ENCODE data around the gene VAPA.
"Not testable (repeated sequence)": the region's sequence is repeated elsewhere in the genome, so short reads cannot be mapped to it uniquely, and the experiment has no call there.

The VAPA gene

GRCh38 chr18:9887992-9888391, 25.8 kb upstream of the VAPA start:
- no peak for DNase-seq

GRCh38 chr18:9890196-9890595, 23.6 kb upstream of the VAPA start:
- no peak for DNase-seq

DNA sequence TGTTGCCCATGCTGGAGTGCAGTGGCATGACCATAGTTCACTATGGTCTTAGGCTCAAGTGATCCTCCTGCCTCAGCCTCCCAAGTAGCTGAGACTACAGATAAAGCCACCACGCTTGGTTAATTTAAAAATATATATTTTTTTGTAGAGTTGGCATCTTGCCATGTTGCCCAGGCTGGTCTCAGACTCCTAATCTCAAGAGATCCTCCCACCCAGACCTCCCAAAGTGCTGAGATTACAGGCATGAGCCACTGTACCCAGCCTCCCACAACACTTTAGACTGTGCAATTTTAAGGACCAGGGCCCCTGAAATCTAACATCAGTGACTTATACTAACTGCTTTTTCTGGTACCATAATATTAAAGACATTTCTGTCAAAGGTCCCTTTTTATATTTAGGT, 22.9 kb upstream of the VAPA start:
- no peak for DNase-seq

DNA sequence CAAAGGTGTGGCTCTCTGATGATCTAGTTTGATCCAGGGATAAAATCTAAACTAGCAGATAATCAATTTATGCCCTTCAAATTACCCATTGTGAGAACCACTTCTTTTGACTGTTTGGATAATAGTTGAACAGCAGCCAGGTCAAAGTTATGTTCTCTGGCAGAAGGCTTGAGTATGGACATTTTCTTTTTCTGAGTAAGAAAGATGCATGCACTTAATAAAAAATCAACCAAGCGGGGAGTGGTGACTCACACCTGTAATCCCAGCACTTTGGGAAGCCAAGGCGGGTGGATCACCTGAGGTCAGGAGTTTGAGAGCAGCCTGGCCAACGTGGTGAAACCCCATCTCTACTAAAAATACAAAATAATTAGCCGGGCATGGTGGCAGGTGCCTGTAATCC, 22.3 kb upstream of the VAPA start:
- not testable (repeated sequence) for DNase-seq

- no peak for DNase-seq
Observed at GRCh38 chr18:9894454-9895068, 19.3 kb upstream of the VAPA start.

- no peak for DNase-seq
Observed at GRCh38 chr18:9897129-9897528, 16.7 kb upstream of the VAPA start.

GRCh38 chr18:9897787-9898291, 16.0 kb upstream of the VAPA start:
- not testable (repeated sequence) for DNase-seq

GRCh38 chr18:9898792-9899549, 14.8 kb upstream of the VAPA start:
- DNase-seq, result no peak

DNA sequence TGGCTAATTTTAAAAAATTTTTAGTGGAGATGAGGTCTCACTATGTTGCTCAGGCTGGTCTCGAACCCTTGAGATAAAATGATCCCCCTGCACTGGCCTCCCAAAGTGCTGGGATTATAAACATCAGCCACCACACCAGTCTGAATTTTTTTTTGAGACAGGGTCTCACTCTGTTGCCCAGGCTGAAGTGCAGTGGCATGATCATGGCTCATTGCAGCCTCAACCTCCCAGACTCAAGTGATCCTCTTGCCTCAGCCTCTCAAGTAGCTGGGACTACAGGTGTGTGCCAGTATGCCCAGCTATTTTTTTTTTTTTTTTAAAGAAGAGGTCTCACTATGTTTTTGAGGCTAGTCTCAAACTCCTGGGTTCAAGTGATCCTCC, 14.3 kb upstream of the VAPA start:
- not testable (repeated sequence) for DNase-seq

DNA sequence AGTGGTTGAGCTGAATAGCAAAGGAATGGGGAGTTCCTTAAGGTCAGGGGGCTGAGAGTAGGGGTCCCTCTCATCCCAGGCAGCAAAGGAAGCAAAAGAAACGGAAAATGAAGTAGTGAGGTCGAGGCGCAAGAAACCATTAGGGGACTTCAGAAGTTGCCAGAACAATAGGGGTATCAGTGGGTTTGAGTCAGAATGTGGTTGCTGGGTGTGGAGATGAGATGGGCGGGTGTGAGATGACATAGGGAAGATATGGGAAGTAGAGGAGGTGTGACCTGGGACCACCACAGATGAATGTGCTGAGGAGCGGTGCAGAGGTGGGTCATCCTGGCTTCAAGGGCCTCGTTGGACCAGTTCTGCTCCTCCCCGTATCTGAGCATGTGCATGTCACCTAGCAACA, 13.1 kb upstream of the VAPA start:
- no peak for DNase-seq

- DNase-seq, result peak; percentile 24
Observed at GRCh38 chr18:9901377-9901776, 12.4 kb upstream of the VAPA start.

DNA sequence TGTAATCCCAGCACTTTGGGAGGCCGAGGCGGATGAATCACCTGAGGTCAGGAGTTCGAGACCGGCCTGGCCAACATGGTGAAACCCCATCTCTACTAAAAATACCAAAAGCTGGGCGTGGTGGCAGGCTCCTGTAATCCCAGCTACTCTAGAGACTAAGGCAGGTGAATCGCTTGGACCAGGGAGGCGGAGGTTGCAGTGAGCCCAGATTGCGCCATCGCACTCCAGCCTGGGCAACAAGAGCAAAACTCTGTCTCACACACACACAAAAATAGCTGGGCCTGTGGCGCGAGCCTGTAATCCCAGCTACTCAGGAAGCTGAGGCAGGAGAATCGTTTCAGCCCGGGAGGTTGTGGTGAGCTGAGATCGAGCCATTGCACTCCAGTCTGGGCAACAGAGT, 11.6 kb upstream of the VAPA start:
- not testable (repeated sequence) for DNase-seq

DNA sequence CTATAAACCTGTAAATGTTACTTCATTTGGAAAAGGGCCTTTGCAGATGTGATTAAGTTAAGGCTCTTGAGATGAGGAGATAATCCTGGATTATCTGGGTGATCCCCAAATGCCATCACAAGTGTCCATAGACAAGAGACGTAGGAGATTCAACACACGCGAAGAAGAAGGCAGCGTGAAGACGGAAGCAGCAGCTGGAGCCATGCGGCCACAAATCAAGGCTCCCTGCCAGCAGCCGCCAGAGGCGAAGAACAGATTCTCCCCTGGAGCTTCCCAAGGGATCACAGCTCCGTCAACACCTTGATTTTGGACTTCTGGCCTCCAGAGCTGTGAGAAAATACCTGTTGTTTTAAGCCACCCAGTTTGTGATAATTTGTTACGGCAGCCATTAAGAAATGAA, 11.0 kb upstream of the VAPA start:
- DNase-seq, result no peak

DNA sequence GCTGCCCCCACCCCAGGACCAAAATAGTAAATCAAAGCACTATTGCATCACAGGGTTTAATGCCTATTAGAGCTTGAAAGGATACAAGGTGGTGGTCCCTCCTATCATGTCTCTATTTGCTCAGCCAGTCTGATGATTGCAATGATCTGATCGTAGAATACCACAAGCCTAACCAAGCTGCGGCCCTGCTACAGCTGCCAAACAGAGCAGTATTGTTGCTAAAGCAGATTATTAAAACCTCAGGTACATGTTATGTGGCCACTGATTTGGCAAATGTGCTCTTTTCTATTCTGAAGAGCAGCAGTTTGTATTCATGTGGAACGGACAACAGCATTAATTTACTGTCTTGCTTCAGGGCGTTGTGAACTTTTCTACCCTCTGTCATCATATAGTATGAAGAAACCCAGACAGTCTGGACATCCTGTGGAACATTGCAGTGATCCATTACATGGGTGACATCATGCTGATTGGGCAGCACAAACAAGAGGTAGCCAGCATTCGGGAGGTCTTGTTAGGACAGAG, 8.4 kb upstream of the VAPA start:
- DNase-seq, result no peak

DNA sequence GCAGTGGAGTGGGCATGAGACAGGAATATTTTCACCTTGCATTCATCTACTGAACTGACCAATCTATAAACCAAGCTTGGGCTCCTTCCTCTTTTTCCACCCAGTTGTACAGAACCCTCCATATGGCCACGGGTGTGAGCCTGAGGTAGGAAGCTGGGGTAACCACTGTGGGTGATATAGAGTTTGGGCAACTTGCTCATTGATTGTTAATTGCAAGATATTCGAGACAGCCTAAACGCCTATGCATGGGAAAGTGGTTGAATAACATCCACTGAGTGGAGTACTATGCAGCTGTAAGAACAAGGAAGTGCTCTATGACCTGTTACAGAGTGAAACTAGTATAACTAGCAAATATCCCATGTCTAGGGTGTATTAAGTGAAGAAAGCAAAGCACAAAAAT, 7.3 kb upstream of the VAPA start:
- DNase-seq, result no peak

DNA sequence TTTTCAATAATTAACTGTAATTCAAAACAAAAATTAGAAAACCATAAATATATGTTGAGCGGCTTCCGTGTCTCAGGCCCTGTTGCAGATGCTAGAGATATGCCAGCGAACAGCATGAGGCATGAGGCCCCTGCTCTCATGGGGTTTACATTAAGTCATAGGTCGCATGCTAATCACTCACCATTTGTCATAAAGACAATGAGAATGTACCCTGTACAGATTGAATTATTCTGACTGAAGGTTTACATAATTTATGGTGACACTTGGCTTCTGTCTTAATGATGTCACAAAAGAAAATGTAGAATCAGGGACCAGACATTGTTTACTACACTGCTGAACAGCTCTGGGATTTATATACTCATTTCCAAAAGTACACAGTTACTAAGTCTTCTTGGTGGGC, 5.9 kb upstream of the VAPA start:
- DNase-seq, result no peak

DNA sequence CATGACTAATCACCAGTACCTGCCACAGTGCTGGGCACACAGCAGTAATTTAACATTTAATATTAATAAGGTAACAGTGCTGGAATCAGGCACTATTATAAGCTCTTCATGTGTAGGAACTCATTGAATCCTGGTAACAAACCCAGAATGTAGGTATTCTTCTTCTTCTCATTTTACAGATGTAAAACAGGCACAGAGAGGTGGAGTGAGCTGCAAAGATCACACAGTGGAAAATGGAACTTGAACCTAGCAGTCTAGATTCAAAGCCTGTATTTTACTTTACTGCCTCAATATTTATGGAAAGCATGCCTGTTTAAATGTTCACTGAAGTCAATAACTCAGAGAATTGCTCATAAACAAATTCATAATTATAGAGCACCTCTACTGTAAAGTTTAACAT, 3.7 kb upstream of the VAPA start:
- no peak for DNase-seq

DNA sequence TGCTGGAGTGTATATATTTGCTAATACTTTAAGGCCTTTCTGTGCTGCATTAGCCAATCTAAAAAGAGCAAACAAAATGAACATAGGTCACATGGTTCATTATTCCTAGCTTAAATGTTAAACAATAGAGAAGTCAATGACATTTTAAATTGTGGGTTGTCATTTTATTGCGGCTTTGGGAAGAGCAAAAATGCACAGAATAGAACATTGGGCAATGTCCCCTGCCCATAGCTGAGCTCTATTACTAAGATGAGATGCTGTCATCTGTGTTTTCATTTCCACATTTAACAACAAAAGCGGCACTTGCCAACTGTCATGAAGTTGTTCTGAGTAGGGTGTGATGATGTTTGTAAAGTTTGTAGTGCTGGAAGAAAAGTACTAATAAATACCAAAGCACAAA, 3.2 kb upstream of the VAPA start:
- no peak for DNase-seq

DNA sequence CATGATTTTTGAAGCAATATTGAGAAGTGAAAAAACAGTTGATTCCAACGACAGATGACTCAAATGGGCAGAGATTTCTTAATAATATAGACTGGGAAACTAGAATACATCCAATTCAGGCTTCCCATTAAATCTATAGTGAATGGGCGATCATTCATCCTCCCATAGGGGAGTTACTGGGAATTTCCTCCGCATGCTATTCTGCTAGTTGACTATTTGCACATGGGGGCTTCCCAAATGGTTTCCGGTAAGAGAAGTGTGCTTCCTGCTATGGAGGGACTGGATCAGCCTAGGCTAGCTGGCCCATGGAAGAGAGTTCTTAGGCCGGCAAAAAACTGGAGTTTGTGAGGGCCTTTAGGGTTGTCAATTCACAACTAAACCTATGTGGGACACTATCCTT, 2.6 kb upstream of the VAPA start:
- no peak for DNase-seq

DNA sequence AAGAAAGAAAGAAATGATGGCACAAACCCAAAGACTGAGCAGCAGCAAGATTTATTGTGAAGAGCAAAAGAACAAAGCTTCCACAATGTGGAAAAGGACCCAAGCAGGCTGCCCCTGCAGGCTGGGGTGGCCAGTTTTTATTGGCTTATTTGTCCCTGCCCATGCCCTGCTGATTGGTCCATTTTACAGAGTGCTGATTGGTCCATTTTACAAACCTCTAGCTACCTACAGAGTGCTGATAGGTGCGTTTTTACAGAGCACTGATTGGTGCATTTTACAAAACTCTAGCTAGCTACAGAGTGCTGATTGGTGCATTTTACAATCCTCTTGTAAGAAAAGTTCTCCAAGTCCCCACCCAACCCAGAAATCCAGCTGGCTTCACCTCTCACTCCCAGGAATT, 1.5 kb upstream of the VAPA start:
- not testable (repeated sequence) for DNase-seq

DNA sequence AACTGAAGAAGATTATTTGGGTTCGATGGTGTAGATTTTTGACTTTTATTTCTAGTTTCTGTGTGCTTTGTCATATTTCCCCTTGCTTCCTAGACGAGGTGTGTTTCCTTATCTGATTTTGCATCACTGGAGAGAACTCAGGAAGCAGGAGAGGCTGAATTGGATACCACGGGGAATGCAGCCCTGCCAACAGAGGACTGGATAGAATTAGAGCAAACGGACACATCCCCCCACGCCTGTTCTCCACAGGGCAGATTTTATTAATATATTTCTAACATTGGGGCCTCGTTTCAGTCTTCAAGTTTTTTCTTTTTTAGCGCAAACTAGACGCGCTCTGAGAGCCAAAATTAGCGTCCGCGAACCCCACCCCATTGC, 678 bp upstream of the VAPA start:
- no peak for DNase-seq

DNA sequence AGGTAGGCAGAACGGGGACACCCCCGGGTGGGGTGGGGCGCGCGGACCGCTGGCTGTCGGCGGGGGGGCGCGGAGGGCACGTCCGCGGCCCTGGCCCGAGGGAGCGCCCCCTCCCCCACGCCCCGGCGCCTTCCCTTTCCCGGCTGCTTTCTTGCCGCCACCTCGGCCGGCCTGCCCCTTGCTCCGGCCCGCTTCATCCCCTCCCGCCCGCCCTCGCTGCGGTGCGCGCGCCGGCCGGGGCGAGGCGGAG, 443 bp downstream of the VAPA start:
- no peak for DNase-seq

DNA sequence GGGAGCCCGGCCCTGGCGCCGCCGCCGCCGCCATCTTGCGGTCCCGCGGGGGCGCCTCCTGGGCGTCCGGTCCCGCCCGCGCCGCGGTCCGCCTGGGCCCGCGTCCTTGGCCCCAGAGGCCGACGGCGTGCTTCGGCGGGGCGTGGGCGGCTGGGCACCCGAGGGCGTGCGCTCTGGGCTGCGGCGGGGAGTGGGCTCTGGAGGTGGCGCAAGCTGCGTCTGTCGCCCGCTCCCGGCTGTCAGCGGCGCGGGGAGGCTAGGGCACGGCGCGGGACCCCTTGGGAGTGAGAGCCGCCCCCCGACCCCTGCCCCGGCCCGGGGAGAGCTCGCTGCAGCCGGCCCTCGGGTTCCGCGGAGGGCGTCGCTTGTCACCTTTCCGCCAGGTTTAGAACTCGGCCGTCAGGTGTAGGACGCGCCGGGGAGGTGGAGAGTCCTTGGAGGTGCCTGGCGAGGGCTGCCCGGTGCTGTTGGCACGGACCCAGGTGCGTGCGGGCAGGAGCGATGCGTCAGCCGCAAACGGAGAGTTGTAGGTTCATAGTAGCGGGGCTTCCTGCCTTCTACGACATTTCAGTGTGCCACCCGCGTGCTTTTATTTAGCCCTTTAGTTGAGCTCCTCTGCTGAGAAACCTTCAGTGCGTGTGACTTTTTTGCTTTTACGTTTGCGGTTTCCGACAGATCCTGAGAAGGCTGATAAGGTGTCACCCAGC, 921 bp downstream of the VAPA start:
- DNase-seq, result no peak
